Panc1 (cell line): ENCODE results near the gene NEK6. TPM values are rescaled to one million over a fixed set of nuclear protein-coding genes. Genes with fewer than 3 reads are reported as not detected.

Experiments
- ATAC-seq: fragments of 200-7000 bp; cut with Tn5 transposase; 2 replicates; pipeline ENCODE4 v1.9.1; 2020; ENCODE audit warnings: mild to moderate bottlenecking, moderate library complexity
- Bru-seq: library from RNA; stranded (reverse); fragments of 400-500 nt; gene quantifications from one replicate; lab custom pipeline; 2021; lab: Mats Ljungman, UMichigan
- BruChase-seq, 2 experiments: library from RNA; stranded (reverse); fragments of 400-500 nt; gene quantifications; one replicate each; lab custom pipeline; 2021; lab: Mats Ljungman, UMichigan
- BruUV-seq: library from RNA; stranded (reverse); fragments of 400-500 nt; replicated peaks from 2 replicates; lab custom pipeline; 2021; lab: Mats Ljungman, UMichigan
- CTCF ChIA-PET: fragments of 300-600 bp; sonication (Branson Sonifier 250); formaldehyde crosslinking; loops from one replicate; lab custom pipeline; 2022; ENCODE audit warnings: antibody characterized with exemption; lab: Charles Lee
- POLR2A ChIA-PET: fragments of 300-600 bp; sonication (Branson Sonifier 250); formaldehyde crosslinking; loops from one replicate; lab custom pipeline; 2022; ENCODE audit warnings: antibody characterized with exemption; lab: Charles Lee
- DNase-seq: peaks from one replicate; pipeline ENCODE4 v3.0.0-alpha.2; 2010; ENCODE audit warnings: low read depth, low spot score
- H3K27ac ChIP-seq: 2 replicates; pipeline ENCODE4 v1.5.1; 2011; ENCODE audit warnings: mild to moderate bottlenecking, low read length, inconsistent platforms
- H3K27me3 ChIP-seq: fragments of 200-500 bp; sonication (Bioruptor generic); 2 replicates; pipeline ENCODE4 v1.6.0; 2014; ENCODE audit warnings: low read length, inconsistent platforms; ENCODE audit not compliant: control insufficient read depth, insufficient read depth
- H3K36me3 ChIP-seq: fragments of 200-500 bp; sonication (Bioruptor generic); 2 replicates; pipeline ENCODE4 v1.5.1; 2014; ENCODE audit warnings: inconsistent platforms, mild to moderate bottlenecking, low read length, moderate library complexity; ENCODE audit not compliant: control insufficient read depth, insufficient read depth
- H3K4me1 ChIP-seq: 2 replicates; pipeline ENCODE4 v1.5.1; 2011; ENCODE audit warnings: inconsistent platforms, mild to moderate bottlenecking, low read length, moderate library complexity; ENCODE audit not compliant: control insufficient read depth, insufficient read depth
- H3K4me3 ChIP-seq, 2 experiments: 2 replicates each; pipeline ENCODE4 v1.5.1; 2011 to 2012; ENCODE audit warnings: low read depth in 2 of 2, low read length in 2 of 2, mild to moderate bottlenecking in 2 of 2, inconsistent platforms in 1 of 2, moderate library complexity in 1 of 2
- H3K9me3 ChIP-seq: fragments of 200-500 bp; sonication (Bioruptor generic); 2 replicates; pipeline ENCODE4 v1.5.1; 2014; ENCODE audit warnings: low read depth, mild to moderate bottlenecking, inconsistent platforms, low read length, moderate library complexity; ENCODE audit not compliant: control insufficient read depth, insufficient read depth
- POLR2AphosphoS5 ChIP-seq: IDR thresholded peaks from 2 replicates; pipeline ENCODE4 v1.6.1; 2012; ENCODE audit warnings: mild to moderate bottlenecking, low read depth, low read length, moderate library complexity
- SIN3A ChIP-seq: IDR thresholded peaks from 2 replicates; pipeline ENCODE4 v1.6.1; 2012; ENCODE audit warnings: low read depth, mild to moderate bottlenecking, low read length, moderate library complexity, borderline replicate concordance; ENCODE audit not compliant: insufficient read depth
- TCF7L2 ChIP-seq: IDR thresholded peaks from 2 replicates; pipeline ENCODE4 v1.6.1; 2011; ENCODE audit warnings: mild to moderate bottlenecking, low read depth, low read length, inconsistent platforms
- in situ Hi-C: cut with HindIII; loops from 2 replicates; pipeline ENCODE4 v1.10.0; 2016; ENCODE audit warnings: low sequenced_read_pairs, low pct_unique_long_range_greater_than_20kb
- intact Hi-C: fragments of 100-400 bp; cut with micrococcal nuclease; formaldehyde crosslinking; loops from one replicate; pipeline ENCODE4 v1.10.0; 2022; ENCODE audit not compliant: unreplicated experiment
- long read RNA-seq: library from polyadenylated mRNA; unstranded; transcript quantifications from one replicate; pipeline ENCODE4 v2.0.0, GENCODE V29; 2021; ENCODE audit not compliant: unreplicated experiment
- polyA plus RNA-seq: library from polyadenylated mRNA; unstranded; fragments of >200 nt; gene quantifications from one replicate; pipeline ENCODE4 v1.2.1, GENCODE V29; 2012; ENCODE audit warnings: missing spikeins; ENCODE audit not compliant: insufficient read length
- total RNA-seq: library from RNA; stranded (reverse); gene quantifications from one replicate; pipeline ENCODE4 v1.2.1, GENCODE V29; 2021; ENCODE audit not compliant: unreplicated experiment
- TF ChIP-seq, protein P1 (sequence below): fragments of 450-650 bp; IDR thresholded peaks from 2 replicates; pipeline ENCODE4 v1.5.1; 2017; ENCODE audit warnings: mild to moderate bottlenecking
- TF ChIP-seq, protein P2 (sequence below), 2 experiments: IDR thresholded peaks; 2 replicates each; pipeline ENCODE4 v1.6.1; 2011 to 2012; ENCODE audit warnings: low read depth in 2 of 2, control low read depth in 1 of 2, low read length in 1 of 2, mild to moderate bottlenecking in 1 of 2, moderate library complexity in 1 of 2; ENCODE audit not compliant: insufficient read depth in 1 of 2

The NEK6 gene
- 56.3 TPM for total RNA-seq
- polyA plus RNA-seq = 74.0 TPM
- Bru-seq, nascent RNA = percentile 82 among the genes with signal in this experiment
- BruChase-seq, experiment 1, labeled RNA remaining after a 2-hour chase = percentile 79 among the genes with signal in this experiment
- percentile 82 among the genes with signal in this experiment for BruChase-seq, experiment 2, labeled RNA remaining after a 6-hour chase
- long read RNA-seq, transcript NEK6-214 (10 exons, 2,573 nt) = minor isoform, 5 of 214 reads
- long read RNA-seq, transcript NEK6-201 (10 exons, 3,447 nt) = major isoform, 152 of 214 reads
- long read RNA-seq, transcript NEK6-203 (11 exons, 3,619 nt) = minor isoform, 5 of 214 reads
- long read RNA-seq, partial matches to known transcripts = 6 of 214 reads
- long read RNA-seq, other reads (novel, unspliced or antisense) = 41 of 214 reads

DNA sequence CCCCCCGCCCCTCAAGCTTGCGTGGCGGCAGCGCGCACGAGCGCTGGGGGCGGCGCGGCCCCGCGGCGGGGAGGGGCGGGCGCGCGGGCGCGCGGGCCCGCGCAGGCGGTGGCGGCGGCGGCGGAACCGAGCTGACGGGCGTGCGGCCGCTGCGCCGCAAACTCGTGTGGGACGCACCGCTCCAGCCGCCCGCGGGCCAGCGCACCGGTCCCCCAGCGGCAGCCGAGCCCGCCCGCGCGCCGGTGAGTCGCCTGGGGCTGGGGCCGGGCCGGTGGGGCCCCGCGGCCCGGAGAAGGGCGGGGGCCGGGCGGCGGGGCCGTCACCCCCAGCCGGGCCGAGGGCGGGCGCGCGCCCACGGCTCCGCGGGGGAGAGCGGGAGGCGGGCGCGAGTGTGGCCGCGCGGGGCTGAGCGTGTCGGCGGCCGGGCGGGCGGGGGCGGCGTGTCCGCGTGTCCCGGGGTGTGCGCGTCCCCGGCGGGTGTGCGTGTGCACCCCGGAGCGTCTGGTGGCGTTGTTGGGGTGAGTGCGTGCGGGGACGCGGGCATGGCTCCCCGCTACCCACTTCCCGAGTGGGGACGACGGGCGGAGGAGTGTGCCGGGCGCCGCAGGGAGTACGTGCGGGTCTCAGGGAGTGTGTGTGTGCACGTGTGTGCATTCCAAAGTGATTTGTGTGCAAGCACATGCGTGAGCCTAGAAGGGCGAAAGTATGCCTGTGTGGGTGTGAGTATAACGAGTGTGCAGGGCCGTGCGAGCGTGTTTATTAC is at the start of gene NEK6:
NEK6 (plus strand) TSS at position 106 of the 763 bp plus-strand sequence. CDS start 44,016 bp downstream, outside the sequence.
- no peak for TF ChIP-seq TCF7L2
- TF ChIP-seq SIN3A = no peak
- TF ChIP-seq, protein P1, sequence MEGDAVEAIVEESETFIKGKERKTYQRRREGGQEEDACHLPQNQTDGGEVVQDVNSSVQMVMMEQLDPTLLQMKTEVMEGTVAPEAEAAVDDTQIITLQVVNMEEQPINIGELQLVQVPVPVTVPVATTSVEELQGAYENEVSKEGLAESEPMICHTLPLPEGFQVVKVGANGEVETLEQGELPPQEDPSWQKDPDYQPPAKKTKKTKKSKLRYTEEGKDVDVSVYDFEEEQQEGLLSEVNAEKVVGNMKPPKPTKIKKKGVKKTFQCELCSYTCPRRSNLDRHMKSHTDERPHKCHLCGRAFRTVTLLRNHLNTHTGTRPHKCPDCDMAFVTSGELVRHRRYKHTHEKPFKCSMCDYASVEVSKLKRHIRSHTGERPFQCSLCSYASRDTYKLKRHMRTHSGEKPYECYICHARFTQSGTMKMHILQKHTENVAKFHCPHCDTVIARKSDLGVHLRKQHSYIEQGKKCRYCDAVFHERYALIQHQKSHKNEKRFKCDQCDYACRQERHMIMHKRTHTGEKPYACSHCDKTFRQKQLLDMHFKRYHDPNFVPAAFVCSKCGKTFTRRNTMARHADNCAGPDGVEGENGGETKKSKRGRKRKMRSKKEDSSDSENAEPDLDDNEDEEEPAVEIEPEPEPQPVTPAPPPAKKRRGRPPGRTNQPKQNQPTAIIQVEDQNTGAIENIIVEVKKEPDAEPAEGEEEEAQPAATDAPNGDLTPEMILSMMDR = no peak
- TF ChIP-seq, protein P2, sequence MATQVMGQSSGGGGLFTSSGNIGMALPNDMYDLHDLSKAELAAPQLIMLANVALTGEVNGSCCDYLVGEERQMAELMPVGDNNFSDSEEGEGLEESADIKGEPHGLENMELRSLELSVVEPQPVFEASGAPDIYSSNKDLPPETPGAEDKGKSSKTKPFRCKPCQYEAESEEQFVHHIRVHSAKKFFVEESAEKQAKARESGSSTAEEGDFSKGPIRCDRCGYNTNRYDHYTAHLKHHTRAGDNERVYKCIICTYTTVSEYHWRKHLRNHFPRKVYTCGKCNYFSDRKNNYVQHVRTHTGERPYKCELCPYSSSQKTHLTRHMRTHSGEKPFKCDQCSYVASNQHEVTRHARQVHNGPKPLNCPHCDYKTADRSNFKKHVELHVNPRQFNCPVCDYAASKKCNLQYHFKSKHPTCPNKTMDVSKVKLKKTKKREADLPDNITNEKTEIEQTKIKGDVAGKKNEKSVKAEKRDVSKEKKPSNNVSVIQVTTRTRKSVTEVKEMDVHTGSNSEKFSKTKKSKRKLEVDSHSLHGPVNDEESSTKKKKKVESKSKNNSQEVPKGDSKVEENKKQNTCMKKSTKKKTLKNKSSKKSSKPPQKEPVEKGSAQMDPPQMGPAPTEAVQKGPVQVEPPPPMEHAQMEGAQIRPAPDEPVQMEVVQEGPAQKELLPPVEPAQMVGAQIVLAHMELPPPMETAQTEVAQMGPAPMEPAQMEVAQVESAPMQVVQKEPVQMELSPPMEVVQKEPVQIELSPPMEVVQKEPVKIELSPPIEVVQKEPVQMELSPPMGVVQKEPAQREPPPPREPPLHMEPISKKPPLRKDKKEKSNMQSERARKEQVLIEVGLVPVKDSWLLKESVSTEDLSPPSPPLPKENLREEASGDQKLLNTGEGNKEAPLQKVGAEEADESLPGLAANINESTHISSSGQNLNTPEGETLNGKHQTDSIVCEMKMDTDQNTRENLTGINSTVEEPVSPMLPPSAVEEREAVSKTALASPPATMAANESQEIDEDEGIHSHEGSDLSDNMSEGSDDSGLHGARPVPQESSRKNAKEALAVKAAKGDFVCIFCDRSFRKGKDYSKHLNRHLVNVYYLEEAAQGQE (IDR thresholded peaks at IDR 0.05; ENCODE audit: insufficient read depth in 1 of 2, low read depth in 2 of 2, low read length in 1 of 2) = no peak
- TF ChIP-seq POLR2AphosphoS5 = no peak
- peak; percentile 20 for ATAC-seq
- BruUV-seq = no TSS peak
- Histone ChIP-seq H3K36me3 (no peaks in the 10 kb centered on the region), H3K27me3 (no peaks in the 10 kb centered on the region), H3K9me3 (no peaks in the 10 kb centered on the region), H3K4me1 (peaks cover 45% of the 10 kb centered on the region), H3K4me3 (peak within 1 kb of the TSS; percentile 71 to 77), H3K27ac (peak within 1 kb of the TSS; percentile 98)
- ChIA-PET CTCF (no interaction called here), POLR2A (no interaction called here)
- in situ Hi-C loops (no loop called here), intact Hi-C loops (no loop called here)
- no peak for DNase-seq

DNA sequence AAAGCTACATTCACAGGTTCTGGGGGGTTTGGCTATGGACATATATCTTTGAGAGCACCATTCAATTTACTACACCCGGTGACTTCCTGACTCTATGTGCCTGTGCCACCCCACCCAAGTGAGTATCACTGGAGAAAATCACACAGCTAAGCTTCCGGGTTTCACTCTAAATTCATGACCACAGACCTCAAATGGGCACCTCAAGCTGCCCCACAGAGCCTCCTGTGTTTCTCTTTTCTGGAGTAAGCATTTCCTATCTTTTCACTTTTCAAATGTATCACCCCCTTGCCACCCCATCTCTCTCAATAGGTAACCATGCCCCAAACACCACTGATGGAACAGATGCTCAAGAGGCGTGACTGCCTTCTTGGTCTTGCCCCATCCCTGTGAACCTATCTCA is 49.2 kb upstream of the NEK6 start:
- CTCF ChIA-PET = no interaction called here
- no TSS peak for BruUV-seq
- intact Hi-C loops = no loop called here
- no peaks in the 10 kb centered on the region for H3K36me3 ChIP-seq
- H3K4me3 ChIP-seq = no peak overlapping the region
- no peaks in the 10 kb centered on the region for H3K27me3 ChIP-seq
- H3K4me1 ChIP-seq = peaks cover 8% of the 10 kb centered on the region; the same call in 1 of the 2 replicates
- no peak for DNase-seq
- TF ChIP-seq, protein P2 (IDR thresholded peaks at IDR 0.05; ENCODE audit: insufficient read depth in 1 of 2, low read depth in 2 of 2, low read length in 1 of 2) = no peak
- TF ChIP-seq TCF7L2 (no peak), SIN3A (no peak), POLR2AphosphoS5 (no peak)
- TF ChIP-seq, protein P1 = no peak
- POLR2A ChIA-PET = no interaction called here
- in situ Hi-C loops = no loop called here
- ATAC-seq = no peak
- H3K27ac ChIP-seq = no peak overlapping the region
- H3K9me3 ChIP-seq = no peaks in the 10 kb centered on the region
